Measurements from ENCODE around the gene RPS4Y1.

Gene RPS4Y1

DNA sequence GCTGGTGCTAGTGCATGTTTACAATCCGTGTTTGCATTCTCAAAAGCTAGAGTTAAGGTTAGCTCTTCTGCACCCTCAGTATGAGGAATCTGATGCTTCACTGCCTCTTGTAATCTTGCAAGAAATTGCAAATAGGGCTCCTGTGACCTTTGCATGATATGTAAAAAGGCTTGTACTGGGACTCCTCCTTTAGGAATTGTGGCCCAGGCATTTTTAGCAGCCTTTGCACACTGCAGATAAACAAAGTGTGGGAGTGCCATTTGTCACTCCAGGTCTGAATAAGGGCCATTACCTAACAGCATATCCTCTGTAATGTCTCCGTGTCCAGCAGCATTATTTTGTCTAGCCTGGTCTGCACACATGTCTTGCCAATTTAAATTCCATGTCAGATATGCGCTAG lies 44.5 kb downstream of the RPS4Y1 start:
- no peak for DNase-seq

DNA sequence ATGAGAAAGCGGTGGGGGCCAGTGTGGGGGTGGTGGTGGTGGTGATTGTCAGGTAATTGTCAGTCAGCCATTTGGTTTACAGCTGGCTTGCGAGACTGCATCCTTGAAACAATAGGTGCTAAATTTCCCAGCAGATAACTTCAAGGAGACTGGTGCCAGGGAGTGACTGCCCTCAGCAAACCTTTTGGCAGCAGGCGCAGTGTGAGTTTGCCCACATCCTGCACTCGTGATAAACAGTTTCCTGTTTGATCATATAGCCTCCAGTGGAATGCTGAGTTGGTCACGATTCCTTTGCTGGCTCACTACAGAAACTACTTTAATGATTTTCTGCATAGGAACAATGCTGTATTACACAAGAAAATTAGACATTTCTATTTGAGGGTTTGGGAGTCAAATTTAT lies 46.0 kb downstream of the RPS4Y1 start:
- DNase-seq = no peak

DNA sequence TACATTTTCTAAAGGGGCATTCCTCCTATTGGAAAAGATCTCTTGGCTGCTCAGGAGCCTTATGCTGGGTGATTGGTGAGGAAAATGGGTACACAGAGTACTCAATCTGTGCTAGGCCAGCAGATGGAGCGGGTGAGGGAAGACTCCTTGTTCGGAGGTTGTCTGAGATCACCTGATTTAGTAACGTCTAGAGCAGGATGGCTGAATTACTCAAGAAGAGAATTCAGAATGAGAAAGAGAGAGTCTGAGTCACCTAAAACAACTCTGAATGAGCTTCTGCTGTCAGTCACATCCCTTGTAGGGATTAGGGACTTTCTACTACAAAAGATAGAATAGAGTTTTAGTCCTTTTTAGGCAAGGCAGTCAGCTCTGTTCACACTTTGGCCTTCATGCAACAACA lies 46.6 kb downstream of the RPS4Y1 start:
- DNase-seq = no peak

DNA sequence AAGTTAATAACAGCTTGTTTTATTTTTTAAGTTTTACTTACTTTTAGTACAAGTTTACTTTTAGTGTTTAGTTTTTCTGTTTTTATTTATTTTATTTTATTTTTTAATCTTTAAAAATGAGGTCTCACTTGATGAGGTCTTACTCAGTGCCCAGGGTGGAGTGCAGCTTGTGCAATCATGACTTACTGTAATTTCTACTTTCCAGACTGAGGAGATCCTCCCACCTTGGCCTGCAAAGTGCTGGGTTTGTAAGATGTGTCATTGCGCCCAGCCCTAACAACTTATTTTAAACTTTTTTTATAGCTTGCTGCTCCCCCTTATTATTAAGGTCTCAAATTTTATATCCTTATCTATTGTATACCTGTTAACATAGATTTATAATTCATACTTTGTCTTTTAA lies 52.1 kb downstream of the RPS4Y1 start:
- no peak for DNase-seq

DNA sequence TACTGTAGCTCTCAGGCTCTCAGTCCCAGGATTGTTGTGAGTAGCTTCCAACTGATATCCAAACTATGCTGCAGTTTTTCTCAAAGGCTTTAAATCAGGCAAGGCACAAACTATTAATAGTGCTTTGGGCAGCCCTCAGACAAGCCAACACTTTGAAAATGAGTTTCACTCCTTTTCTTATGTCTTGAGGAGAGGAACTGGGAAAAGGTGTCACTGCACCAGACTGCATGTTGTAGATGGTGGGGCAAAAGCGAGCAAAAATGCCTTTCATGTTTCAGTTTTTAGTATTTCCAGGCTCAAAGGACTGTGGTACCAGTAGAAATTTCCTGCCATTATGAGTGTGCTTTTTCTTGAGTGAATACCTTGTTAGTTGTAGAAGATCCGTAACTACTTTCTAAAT lies 54.6 kb downstream of the RPS4Y1 start:
- no peak for DNase-seq

DNA sequence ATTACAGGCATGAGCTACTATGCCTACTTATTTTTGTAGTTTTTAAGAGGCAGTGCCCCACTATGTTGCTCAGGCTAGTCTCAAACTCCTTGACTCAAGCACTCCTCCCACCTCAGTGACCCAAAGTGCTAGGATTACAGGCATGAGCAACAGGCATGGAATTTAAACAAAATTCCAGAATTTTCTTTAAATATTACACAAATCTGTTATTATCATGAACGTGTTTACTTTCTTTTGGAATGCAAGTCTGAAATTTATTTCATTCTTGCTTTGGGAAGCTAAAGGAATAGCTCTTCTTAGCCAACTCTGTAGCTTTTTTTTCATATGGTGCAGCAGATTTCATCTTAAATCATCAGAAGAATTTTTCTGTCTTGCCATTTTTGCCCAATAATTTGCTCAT lies 66.0 kb downstream of the RPS4Y1 start:
- no peak for DNase-seq

DNA sequence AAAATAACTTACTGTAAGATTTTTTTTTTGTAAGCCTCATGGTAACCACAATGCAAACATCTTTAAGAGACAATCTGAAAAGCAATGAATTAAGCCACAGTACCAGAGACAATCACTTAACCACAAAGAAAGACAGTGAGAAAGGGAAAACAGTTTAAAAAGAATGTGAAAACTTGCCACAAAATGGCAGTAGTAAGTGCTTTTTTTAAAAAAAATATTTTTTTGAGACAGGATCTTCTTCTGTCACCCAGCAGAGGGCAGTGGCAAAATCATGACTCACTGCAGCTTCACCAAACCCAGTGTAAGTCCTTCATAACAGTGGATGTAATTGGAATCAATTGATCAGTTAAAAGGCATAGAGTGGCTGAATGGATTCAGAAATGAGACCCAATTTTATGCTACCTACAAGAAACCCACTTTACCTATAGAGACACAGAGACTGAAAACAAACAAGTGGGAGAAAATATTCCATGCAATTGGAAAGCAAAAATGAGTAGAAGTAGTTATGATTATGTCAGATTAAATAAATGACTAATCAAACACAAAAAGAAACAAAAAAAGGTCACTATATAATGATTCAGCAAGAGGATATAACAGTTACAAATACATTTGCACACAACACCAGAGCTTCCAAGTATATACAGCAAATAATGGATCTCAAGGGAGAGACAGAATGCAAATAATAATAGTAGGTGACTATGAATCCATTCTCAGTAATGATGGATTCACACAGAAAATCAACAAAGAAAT lies 71.8 kb downstream of the RPS4Y1 start:
- DNase-seq = peak; percentile 12
